Stomach (tissue), 4 donors: ENCODE measurements around the gene AREG.

Experiments used
- CTCF ChIP-seq, 7 experiments: fragments of 450-650 bp in 4 of 7; fragments of 200-600 bp in 3 of 7; sonication (generic) in 3 of 7; IDR thresholded peaks; one replicate each; pipeline ENCODE4 v1.5.1; 2016 to 2019; ENCODE audit warnings: antibody characterized with exemption in 7 of 7, control low read depth in 2 of 7, mild to moderate bottlenecking in 1 of 7
- EP300 ChIP-seq: sonication (generic); formaldehyde crosslinking; IDR thresholded peaks from one replicate; pipeline ENCODE4 v1.6.1; 2017; ENCODE audit warnings: antibody characterized with exemption

GRCh38 chr4:74435296-74435695, 9.6 kb upstream of the AREG start:
- no peak for TF ChIP-seq CTCF (IDR thresholded peaks at IDR 0.05)
- TF ChIP-seq EP300: no peak
